Epidermal melanocyte (primary cell): Measurements from ENCODE around the gene CTTN.
"Not testable (repeated sequence)": the region's sequence is repeated elsewhere in the genome, so short reads cannot be mapped to it uniquely, and the experiment has no call there.

Experiments used
- DNase-seq: peaks from one replicate; pipeline ENCODE4 v3.0.0; 2011; ENCODE audit warnings: low spot score; ENCODE audit not compliant: insufficient read length

CTTN gene

DNA sequence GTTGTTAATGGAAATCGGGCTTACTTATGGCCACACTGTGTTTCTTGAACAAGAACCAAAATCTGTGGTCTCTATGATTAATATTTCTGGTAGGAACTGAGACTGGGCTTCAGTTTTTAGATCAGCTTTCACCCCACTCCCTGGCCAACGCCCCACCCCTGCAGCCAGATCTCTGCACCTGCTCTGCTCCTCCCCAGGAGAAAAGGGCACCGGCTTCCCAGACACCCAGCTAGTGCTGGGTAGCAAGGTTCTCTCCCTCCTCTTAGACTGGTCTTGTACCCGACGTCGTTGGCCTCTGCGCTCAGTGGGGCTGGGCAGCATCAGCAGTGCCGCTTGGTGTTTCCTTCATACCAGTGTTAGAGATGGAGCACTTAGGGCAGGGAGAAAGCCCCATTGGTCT is 17.0 kb upstream of the CTTN start:
- DNase-seq: no peak

DNA sequence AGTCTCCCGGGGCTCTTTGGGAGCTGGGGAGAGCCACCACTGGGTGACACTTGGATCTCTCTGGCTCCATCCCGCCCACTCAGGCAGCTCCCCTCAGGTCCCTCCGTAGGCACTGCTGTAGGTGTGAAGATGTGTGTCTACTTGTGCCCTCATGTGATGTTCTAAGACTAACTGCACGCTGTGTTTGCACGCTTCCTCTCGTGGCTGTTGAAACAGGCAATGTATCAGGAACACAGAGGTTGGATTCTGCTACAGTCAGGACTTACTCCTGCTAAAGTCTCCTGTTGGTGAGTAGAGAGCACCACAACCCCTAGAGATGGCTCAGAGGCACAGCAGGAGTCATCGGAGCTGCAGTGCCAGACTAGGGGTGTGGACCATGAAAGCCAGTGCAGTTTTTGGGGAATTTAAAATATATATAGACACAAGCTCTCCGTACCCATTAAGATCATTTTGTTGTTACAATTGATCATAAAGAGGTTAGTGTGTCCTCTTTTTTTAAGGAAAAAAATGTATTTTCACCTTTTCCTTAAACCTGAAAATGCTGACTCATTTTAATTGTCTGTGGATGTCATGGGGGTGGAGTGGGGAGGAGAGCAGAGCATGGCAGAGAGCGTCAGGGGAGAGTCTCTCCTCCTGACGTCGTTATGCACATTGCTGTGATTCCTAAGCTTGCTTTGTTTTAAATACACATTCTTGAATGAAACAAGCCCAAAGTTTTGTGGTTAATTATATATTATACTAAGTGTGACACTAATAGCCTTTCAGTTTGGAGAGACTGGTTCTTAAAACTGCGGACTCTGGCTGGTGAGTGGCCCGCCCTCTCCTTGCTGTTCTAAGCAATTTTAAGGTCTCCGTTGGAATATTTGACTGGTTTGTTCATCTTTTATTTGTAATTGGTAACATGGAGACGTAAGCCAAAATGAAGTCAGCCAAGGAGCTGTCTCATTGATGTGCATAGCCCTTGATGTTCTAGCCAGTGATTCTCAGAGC is 16.2 kb upstream of the CTTN start:
- no peak for DNase-seq

DNA sequence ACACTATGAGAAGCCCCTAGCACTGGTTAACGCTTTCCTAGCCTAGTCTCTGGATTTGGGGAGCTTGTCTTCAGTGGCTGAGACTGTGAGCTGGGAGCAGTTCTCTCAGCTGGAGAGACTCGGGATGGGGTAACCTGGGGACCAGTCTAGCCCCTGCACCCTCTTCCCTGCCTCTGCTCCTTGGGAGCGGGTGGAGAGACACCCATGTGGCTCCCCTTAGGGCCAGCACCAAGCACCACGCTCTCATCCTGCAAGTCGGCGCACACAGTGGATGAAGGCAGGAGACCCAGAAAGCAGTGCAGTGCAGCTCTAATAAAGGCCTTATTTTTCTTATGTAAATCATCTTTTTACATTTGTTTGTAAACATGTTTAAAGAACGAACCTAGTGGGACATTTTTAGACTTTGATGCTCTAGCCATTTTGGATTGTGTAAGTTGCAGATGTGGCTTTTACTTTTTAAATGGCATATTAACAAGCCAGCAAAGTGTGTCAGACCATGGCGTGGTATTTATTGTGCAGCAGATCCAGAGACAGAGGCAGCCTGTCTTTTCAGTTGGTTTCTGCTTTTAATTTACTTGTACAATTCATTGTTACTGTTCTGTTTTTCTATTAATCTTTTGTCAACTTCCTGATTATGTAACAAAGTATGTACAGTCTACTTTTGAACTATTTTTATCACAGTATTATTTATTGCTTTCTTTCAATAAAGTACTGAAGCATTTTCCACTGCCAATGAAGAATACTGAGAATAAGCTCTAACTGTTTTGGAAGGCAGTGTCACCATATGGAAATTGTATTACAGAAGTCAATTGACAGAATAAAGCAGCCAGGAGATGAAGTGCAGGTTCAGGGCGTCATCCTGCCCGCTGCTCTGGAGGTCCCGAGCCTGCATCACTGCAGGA is 14.4 kb upstream of the CTTN start:
- no peak for DNase-seq

DNA sequence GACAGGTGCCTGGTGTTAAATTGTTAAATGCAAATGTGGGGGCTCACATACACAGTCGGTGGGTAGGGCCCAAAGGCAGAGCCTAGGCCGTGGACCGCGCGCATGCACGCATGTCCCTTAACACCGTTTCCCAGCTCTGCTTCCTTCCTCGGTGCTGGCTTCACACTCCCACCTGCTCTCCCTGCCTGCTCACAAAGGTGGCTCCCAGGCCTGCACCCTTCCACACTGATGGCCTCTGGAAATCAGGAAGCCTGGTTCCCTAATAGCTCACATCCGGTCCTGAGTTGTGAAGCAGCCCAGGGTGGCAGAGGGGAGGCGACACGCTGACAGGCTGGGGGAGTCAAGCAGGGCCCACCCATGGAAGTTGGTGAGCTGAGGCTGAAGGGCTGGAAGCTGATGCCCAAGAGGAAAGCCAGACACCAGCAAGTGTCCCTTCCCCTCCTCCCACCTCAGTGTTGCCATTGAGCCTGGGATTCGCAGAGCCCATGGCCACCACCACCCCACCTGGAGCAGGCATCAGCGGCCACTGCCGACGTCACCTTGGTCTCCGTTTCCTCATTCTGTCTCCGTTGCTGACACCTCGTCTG is 13.7 kb upstream of the CTTN start:
- no peak for DNase-seq

- no peak for DNase-seq
Measured at GRCh38 chr11:70387564-70387963, 10.8 kb upstream of the CTTN start.

- no peak for DNase-seq
Measured at GRCh38 chr11:70389201-70389600, 9.1 kb upstream of the CTTN start.

DNA sequence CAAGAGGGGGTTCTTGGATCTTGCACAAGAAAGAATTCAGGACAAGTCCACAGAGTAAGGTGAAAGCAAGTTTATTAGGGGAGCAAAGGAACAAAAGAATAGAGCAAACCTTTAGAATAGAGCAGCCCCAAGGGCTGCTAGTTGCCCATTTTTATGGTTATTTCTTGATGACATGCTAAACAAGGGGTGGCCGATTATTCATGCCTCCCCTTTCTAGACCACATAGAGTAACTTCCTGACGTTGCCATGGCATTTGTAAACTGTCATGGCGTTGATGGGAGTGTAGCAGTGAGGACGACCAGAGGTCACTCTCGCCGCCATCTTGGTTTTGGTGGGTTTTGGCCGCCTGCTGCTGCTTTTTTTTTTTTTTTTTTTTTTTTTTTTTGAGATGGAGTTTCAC is 7.4 kb upstream of the CTTN start:
- DNase-seq: not testable (repeated sequence)

DNA sequence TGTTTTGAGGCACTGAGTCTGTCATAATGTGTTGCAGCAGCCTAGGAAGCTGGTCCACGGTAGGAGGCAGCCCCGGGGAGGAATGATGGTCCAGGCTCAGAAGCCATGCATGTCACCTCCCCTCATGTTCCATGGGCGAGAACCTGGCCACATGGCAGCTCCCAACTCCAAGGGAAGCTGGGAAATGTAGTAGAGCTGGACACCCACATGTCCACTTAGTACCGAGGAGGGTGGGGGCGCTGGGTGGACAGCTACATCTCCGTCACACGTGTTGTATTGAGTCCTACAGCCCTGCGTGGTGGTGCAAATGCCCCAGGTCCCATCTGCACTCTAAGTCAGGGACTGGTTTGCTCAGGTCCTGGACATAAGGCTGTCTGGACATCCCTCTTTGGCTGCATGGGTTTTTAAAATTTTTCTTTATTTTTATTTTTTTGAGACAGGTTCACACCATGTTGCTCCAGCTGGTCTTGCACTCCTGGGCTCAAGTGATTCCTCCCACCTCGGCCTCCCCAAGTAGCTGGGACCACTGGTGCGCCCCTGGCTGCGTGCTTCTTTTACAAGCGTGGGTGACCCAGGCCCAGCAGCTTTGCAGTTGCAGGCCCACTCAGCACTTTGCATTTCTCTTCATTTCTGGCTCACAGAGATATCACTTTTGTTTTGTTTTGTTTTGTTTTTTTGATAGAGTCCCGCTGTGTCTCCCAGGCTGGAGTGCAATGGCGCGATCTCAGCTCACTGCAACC is 3.9 kb upstream of the CTTN start:
- no peak for DNase-seq

DNA sequence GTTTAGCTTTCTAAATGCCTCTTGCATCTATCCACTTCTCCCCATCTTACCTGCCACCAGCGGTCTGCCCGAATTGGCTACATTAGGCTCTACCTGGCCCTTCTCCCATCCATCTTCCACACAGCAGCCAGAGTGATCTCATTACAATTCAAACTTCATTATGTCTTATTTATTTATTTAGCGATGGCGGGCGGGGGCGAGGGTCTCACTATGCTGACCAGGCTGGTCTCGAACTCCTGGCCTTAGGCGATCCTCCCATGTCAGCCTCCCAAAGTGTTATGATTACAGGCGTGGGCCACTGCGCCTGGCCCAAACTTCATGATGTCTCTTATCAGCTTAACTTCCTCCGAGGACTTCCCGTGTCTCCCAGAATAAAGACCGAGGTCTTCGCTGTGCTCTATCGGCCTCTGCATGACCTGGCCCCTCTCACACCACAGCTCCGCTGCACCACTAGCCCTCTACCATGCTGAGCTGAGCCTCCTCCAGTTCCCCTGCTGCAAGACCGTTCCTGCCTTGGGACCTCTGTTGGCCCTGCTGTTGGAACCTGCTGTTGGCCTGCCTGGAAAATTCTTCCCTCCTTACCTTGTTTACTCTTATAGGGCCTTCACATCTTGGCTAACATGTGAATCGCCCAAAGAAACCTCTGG is 870 bp upstream of the CTTN start:
- DNase-seq: no peak

DNA sequence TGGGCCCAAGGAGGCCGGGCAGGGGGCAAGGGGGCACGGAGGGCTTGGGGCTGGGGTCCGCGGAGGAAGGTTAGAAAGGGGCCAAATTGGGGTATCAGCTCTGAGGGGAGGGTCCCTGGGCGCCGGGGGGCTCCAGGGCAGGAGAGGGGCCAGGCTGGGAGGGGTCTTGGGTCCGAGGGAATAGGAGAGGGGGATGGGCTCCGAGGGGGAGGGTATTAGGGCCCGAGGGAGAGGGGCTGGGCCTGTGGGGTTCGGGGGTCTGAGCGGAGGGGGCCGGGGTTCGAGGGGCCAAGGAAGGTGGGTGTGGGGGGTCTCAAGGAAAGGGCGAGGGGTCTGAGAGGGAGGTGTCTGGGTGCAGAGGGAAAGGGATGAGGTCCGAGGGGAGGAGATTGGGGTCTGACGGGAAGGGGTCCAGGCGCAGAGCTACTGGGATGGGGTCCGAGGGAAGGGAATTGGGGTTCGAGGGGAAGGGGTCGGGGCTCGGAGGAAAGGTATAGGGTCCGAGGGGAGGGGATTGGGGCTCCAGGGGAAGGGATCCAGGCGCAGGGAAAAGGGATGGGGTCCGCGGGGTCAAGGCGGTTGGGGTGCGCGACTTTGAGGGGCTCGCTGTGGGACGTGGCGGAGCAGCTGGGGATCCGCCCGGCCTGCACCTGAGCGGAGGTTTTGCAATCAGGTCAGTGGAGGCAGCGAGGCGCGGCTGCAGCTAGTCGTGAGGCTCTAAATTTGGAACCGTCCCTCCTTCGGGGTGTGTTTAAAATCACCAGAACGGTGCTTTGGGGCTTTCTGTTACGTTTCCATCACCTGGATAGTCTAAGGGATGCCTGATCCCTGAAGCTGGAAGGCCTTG is 728 bp downstream of the CTTN start:
- no peak for DNase-seq

DNA sequence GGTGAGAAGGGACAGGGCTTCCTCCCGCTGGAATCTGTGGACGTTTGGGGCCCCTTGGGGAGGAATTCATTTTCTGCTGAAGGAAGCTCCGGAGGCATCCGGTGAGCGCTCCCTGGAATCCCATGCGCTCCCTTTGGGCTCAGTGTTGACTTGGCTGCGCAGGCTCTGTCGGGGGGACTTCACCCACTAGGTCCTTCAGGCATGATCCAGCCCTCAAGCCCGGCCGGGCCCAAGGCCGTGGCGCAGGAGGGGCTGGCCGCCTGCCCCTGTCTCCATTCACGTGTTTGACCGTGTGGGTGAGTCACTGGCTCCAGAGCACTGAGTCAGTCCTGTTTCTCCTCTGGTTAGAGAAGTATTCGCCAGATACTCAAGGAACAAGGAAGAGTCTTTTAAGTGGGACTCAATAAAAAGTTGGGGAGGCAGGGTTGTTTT is 1.4 kb downstream of the CTTN start:
- DNase-seq: peak; percentile 79

DNA sequence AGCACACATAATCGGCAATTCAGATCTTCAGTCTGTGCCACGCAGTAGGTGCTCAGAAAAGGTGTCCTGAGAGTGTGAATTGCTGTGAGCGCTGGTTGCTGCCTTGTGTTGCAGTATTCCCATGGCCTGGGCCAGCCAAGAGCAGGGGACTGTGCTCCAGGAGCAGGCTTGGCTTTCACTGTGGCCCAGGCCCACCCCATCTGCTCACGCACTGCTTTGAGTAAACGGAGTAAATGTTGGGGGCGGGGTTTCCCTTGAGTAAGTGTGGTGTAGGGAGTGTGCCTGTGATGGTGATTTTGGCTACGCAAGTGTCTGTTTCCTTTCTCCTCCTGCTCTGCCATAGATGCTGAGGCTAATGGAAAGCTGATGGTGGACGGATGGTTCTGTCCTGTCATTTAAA is 2.3 kb downstream of the CTTN start:
- no peak for DNase-seq

DNA sequence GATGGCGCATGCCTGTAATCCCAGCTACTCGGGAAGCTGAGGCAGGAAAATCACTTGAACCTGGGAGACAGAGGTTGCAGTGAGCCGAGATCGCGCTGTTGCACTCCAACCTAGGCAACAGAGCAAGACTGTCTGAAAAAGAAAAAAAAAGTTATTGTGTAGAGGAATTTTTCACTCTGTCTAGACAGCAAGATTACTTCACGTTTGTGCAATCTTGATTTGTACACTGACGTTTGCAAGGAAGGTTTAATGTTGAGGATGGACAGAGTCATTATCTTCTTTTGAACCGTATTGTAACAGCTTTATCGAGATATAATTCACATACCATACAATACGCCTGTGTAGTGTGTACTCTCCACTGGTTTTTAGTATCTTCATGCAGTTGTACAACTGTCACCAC is 3.7 kb downstream of the CTTN start:
- no peak for DNase-seq

DNA sequence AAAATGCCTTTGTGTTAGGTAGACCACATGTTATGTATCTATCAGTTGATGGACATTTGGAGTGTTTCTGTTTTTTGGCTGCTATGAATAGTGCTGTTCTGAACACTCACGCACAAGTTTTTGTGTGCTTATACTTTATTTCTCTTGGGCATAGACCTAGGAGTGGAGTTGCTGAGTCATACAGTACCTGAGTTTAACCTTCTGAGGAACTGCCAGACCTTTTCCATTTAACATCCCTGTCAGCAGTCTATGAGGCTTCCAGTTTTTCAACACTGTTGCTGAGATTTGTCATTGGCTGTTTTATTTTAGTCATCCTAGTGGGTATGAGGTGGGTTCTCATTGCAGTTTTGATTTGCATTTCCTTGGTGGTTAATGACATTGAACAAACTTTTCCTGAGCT is 4.4 kb downstream of the CTTN start:
- DNase-seq: no peak

DNA sequence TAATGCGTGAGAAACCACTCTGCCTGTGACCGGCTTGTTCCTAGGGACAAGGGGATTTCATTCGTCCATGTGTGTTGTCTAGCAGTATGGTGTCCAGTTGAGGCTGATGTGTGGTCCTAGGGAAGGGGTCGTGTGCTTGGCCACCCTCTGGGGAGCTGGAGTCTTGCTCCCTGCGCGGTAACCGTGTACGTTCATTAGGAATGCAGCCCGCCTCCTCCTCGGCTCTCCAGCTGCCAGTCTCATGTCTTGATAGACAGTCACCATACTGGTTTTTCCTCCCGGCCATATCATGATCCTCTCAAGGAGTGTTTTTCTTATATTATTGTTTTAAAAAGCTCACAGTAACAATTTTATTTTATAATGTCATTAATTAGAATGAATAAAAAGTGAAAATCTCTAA is 5.9 kb downstream of the CTTN start:
- DNase-seq: no peak

DNA sequence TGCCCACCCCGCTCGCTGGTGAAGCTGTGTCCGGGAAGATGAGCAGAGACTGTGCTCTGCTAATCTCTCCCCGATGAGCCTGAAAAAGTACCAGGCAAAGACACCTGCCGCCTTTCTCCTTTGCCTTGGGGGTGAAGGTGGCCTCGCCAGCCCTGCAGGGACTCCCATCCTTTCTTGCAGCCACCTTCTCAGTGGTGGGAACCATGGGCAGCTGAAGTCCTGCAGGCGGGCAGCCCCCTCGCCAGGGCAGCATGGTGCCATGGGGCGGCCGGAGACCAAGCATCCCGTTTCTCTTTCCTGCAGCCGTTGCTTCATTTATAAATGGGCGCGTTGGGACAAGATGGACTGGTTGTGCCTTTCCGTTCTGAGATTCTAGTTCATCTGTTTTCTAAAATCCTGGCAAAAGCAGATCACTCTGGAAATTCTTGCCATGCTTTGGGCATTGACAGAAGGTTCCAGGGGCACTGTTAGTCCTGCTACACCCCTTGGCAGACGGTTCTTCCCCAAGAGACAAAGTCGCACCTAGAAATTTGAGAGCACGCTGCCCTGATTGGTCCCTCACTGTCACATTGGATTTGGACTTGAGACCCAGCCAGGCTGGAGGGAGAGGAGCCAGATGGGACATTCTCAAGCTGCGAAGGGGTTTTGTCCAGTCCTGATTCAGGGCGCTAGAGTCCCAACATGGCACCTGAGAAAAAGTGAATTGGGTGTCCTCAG is 7.5 kb downstream of the CTTN start:
- DNase-seq: no peak

GRCh38 chr11:70407121-70407520 is 8.8 kb downstream of the CTTN start:
- no peak for DNase-seq

- no peak for DNase-seq
Measured at GRCh38 chr11:70407814-70408213, 9.5 kb downstream of the CTTN start.

DNA sequence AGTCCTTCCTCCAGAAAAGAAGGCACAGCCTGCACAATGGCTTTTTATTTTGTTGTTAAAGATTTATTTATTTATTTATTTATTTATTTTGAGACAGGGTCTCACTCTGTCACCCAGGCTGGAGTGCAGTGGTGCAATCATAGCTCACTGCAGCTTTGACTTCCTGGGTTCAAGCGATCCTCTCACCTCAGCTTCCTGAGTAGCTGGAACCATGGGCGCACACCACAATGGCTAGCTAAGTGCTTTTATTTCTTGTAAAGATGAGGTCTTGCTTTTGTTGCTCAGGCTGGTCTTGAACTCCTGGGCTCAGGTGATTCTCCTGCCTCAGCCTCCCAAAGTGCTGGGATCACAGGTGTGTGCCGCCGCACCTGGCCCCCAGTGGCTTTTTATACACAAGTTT is 10.0 kb downstream of the CTTN start:
- DNase-seq: not testable (repeated sequence)
